Bone marrow (tissue), 2 donors: ENCODE measurements around the gene SLC66A1.

Source experiments
- DNase-seq, 2 donors: peaks; one replicate each; lab custom pipeline; 2025; lab: John Stamatoyannopoulos, UW

SLC66A1 gene

DNA sequence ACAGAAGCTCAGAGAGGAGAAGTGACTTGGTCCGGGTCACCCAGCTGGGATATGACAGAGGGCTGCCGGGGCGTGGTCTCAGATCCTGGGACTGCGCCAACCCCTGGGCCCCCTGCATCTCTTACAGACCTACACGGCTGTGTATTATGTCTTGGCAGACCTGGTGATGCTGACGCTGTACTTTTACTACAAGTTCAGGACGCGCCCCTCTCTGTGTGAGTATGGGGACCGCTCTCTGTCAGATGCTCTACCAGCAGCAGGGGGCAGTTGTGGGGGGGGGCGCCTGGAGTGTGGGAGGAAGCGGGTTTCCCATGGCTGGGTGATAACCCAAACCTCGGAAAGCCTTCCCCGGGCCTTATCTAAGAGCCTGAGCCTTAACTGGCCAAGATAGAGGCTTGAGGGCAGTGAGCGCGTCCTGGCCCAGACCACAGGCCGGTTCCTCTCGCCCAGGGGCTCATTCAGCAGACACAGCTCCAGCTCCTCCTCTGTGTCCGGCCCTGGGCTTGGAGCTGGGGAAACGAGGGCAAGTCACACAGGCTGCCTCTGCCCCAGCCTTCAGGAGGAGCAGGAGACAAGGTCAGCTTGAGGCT is 13.3 kb downstream of the SLC66A1 start:
- no peak for DNase-seq

GRCh38 chr1:19325958-19326747 is 14.0 kb downstream of the SLC66A1 start:
- DNase-seq = no peak

DNA sequence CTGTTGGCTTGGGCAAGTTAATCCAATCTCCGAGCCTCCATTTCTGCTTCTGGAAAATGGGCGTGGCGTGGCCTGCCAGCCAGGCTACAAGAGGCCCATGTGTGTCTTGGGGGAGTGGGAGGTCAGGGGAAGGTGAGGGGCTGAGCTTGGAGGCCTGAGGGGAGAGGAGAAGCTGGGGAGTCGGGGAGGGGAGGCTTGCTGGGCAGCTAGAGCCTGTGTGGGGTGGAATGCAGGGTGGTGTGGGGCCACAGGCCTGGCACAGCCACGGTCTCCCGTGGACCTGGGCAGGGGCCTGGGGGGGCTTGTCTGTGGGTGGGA is 14.6 kb downstream of the SLC66A1 start:
- no peak for DNase-seq

GRCh38 chr1:19327301-19327700 is 15.2 kb downstream of the SLC66A1 start:
- DNase-seq = no peak

- DNase-seq = no peak
These were observed 15.6 kb downstream of the SLC66A1 start for GRCh38 chr1:19327736-19328135.

DNA sequence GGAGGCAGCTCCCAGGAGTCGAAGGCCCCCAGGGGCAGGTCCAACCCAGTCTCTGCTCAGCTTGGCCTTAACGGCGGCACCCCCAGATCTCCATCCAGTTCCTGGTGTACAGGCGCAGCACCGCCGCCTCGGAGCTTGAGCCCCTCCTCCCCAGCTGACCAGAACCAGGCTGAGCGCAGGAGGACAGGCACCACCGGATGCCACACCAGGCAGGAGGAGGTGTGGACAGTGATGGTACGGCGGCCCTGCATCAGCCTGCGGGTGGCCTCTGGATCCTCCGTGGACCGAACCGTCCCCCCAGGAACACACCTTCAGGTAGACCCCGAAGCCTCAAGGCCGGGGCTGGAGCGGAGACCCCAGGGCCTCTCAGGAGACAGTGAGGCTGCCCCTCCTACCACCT is 16.4 kb downstream of the SLC66A1 start:
- no peak for DNase-seq

GRCh38 chr1:19329188-19329587 is 17.1 kb downstream of the SLC66A1 start:
- no peak for DNase-seq

DNA sequence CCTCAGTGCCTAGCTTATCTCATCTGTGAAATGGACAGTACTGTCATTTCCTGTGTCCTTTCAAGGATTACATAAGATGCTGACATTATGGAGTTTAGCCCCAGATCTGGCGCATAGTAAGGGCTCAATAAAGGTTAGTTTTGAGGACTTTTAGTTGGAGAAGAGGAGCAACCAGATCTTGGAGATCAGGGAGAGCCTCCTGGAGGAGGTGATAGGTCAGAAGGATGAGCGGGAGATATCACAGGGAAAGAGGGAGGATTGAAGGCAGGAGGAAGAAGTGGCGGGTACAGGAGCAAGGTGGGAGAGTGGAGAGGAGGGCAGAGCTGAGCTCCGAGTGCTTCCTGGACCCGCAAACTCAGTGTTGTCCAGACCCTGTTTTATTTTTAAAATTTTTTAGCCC is 17.5 kb downstream of the SLC66A1 start:
- no peak for DNase-seq

- DNase-seq = no peak
These were observed 18.5 kb downstream of the SLC66A1 start for GRCh38 chr1:19330449-19331135.

DNA sequence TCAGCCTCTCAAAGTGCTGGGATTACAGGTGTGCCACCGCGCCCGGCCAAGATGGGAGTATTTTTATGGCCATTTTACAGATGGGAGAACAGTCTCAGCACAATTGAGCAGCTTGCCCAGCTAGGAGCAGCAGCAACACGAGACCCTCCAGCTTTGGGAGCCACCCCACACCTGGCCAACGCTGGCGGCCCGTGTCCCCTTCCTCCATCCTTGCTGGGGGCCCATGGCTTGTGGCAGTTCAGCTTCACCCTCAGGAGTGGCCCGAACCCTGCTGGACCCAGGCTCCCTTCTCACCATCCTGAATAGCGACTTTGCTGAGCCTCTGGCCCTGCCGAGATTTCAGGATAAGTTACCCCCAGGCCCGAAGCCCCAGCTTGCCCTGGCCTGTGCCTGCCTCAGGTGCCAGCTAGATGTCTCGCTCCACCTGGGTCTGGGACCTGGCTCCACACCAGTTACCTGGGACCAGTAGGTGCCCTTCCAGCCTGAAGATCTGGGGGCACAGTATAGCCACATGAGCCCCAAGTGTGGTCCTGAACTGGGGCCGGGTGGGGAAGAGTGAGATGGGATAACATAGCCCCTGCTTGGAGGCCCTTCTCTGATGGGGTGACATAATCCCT is 19.2 kb downstream of the SLC66A1 start:
- DNase-seq = no peak

DNA sequence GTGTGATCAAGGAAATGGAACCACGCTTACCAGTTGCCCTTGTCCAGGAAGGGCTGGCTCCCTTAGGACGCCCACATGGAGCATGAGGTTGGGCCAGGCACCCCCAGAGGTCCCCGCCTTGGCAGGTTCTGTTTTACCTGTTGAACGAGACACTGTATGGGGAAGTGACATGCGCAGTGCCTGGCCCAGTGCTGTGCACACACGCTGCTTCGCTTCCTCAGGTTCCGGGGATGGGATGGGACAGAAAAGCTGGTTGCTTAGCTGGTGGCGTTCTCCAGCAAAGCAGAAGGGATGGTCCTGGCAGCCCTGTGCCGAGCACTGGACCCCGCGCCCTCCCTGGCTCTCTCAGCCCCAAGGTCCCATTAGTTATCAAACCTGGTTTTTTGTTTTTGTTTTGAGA is 20.7 kb downstream of the SLC66A1 start:
- DNase-seq = no peak

- DNase-seq = no peak
These were observed 21.6 kb downstream of the SLC66A1 start for GRCh38 chr1:19333587-19334354.

DNA sequence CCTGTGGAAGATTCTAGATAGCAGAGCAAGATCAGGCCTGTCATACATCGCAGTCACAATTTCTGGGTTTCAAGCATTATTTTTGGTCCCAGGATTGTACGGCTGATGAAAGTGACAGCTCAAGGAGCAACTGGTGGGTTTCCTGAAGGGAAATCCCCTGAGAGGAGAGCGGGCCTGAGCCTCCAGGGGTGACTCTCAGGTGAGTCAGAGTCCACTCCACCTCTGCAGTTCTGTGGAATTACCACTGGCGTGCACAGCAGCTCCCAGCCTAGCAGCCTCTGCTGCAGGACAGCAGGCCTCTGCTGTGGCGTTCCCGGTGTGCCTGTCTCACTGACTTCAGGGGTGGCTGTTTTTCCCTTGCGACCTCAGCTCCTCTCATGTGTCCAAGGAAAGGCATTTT is 24.4 kb downstream of the SLC66A1 start:
- DNase-seq = no peak

GRCh38 chr1:19337289-19337688 is 25.2 kb downstream of the SLC66A1 start:
- no peak for DNase-seq

- no peak for DNase-seq
These were observed 26.2 kb downstream of the SLC66A1 start for GRCh38 chr1:19338323-19338762.

- DNase-seq = no peak
These were observed 27.2 kb downstream of the SLC66A1 start for GRCh38 chr1:19339214-19339861.

- no peak for DNase-seq
These were observed 28.3 kb downstream of the SLC66A1 start for GRCh38 chr1:19340387-19340937.

DNA sequence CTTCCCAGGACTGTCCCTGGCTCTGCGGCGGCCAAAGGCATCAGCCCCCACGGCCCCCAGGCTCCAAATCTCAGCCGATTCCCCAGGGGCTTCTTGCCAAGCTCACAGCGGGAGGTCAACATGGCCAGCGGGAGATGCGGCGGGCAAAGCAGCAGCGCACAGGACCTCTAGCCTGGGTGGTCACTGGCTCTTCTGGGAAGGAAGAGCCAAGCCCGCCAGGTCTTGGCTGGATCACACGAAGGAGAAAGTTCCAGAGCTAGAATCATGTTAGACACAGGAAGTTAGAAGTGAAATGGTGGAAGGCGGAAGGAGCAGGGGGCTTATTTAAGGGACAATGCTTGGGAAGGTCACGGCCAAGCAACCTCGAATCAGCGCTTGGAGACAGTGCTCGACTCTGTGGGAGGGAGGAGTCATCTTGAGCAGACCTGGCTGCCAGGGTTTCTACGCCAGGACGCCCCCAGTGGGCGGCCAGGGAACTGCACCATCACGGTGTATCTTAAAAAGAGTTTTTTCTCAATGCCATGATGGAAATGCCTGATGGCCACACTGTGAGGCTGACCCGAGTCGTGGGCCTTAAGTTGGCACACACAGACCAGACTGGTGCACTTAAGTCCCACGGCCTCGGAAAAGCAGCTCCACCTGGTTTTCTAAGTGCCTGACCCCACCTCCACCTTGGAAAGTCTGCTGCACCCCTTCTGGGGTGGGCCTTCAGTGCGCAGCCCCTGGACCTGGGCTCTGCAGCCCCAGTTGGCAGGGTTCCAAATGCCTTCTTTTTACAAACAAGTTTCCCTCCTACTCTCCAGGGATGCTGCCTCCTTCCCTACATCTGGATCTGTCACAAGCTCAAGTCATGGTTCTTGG is 29.3 kb downstream of the SLC66A1 start:
- DNase-seq = peak; percentile 13 to 29

DNA sequence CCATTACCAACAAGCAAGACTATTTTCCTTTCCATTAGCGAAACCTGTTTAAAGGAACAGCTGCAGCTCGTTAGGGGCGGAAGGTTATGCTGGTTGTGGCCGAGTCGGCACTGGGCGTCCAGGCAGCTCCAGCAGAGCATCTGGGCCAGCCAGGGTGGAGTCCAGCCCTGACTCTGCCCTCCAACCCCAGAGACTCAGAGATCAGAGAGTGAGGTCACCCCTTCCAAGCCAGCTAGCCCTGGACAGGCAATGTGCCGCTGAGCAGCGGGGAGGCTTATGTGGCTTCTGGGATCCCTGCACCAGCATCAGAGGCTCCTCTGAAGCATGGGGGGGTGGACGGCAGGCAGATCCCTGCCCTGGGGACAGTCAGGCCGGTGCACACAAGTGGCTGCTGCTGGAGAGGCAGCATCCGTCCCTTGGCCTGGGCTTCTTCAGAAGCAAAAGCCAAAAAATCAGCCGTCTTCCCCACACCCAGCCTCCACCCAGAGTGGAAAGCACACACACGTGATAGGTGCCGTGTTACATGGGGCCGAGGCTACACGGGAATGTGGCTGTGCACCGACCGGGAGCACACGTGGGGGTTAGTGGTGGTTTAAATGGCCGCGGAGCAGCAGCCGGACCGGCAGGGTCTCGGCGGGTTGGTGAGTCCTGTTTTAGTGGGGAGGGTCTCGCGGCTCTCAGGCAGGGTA is 30.1 kb downstream of the SLC66A1 start:
- no peak for DNase-seq
